PFSK-1 (cell line): Measurements from ENCODE around the gene DGLUCY.

ENCODE experiments used
- POLR2AphosphoS5 ChIP-seq: IDR thresholded peaks from 2 replicates; pipeline ENCODE4 v1.6.1; 2012; ENCODE audit warnings: low read depth, mild to moderate bottlenecking, control low read depth, low read length, moderate library complexity
- TF ChIP-seq, protein P1 (sequence below), 2 experiments: IDR thresholded peaks; 2 replicates each; pipeline versions ENCODE4 v1.6.1 to v1.8.0; 2011 to 2012; ENCODE audit warnings: low read depth in 2 of 2, low read length in 2 of 2, control low read depth in 1 of 2, inconsistent platforms in 1 of 2, mild to moderate bottlenecking in 1 of 2, moderate library complexity in 1 of 2; ENCODE audit not compliant: insufficient read depth in 1 of 2

GRCh38 chr14:91223028-91223783, 109.3 kb downstream of the DGLUCY start:
- TF ChIP-seq, protein P1, sequence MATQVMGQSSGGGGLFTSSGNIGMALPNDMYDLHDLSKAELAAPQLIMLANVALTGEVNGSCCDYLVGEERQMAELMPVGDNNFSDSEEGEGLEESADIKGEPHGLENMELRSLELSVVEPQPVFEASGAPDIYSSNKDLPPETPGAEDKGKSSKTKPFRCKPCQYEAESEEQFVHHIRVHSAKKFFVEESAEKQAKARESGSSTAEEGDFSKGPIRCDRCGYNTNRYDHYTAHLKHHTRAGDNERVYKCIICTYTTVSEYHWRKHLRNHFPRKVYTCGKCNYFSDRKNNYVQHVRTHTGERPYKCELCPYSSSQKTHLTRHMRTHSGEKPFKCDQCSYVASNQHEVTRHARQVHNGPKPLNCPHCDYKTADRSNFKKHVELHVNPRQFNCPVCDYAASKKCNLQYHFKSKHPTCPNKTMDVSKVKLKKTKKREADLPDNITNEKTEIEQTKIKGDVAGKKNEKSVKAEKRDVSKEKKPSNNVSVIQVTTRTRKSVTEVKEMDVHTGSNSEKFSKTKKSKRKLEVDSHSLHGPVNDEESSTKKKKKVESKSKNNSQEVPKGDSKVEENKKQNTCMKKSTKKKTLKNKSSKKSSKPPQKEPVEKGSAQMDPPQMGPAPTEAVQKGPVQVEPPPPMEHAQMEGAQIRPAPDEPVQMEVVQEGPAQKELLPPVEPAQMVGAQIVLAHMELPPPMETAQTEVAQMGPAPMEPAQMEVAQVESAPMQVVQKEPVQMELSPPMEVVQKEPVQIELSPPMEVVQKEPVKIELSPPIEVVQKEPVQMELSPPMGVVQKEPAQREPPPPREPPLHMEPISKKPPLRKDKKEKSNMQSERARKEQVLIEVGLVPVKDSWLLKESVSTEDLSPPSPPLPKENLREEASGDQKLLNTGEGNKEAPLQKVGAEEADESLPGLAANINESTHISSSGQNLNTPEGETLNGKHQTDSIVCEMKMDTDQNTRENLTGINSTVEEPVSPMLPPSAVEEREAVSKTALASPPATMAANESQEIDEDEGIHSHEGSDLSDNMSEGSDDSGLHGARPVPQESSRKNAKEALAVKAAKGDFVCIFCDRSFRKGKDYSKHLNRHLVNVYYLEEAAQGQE (IDR thresholded peaks at IDR 0.05; ENCODE audit: insufficient read depth in 1 of 2, low read depth in 2 of 2, low read length in 2 of 2) = no peak
- TF ChIP-seq POLR2AphosphoS5 = no peak
